MM.1S (cell line): ENCODE results near the gene CTCFL.

Experiments
- CTCF ChIP-seq: fragments of 300-600 bp; sonication (generic); IDR thresholded peaks from 2 replicates; pipeline ENCODE4 v1.5.1; 2016; ENCODE audit warnings: antibody characterized with exemption, low read length, mixed read lengths
- EZH2 ChIP-seq: fragments of 300-600 bp; sonication (generic); optimal IDR thresholded peaks from 2 replicates; pipeline ENCODE3; 2017; ENCODE audit warnings: low read depth, mild to moderate bottlenecking, antibody characterized with exemption, low read length, mixed read lengths

GRCh38 chr20:57491373-57491772 lies 33.6 kb downstream of the CTCFL start:
- TF ChIP-seq CTCF: no peak
- TF ChIP-seq EZH2: no peak
